Measurements from ENCODE around the gene MPRIP.

MPRIP gene

DNA sequence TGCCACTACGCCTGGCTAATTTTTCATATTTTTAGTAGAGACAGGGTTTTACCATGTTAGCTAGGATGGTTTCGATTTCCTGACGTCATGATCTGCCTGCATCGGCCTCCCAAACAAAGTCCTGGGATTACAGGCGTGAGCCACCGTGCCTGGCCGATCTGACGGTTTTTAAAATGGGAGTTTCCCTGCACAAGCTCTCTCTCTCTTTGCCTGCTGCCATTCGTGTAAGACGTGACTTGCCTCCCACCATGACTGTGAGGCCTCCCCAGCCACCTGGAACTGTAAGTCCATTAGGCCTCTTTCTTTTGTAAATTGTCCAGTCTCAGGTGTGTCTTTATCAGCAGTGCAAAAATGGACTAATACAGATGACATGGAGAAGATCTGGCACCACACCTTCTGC, 199.4 kb downstream of the MPRIP start:
- no peak for ATAC-seq

DNA sequence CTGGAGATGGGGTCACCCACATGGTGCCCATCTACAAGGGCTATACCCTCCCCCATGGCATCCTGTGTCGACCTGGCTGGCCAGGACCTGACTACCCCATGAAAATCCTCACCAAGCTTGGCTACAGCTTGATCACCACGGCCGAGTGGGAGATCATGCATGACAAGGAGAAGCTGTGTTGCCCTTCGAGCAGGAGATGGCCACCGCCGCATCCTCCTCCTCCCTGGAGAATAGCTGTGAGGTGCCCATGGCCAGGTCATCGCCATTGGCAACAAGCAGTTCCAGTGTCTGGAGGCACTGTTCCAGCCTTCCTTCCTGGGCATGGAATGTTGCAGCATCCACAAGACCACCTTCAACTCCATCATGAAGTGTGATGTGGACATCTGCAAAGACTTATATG, 200.0 kb downstream of the MPRIP start:
- TF ChIP-seq TCF4 (CRISPR knock-in tag; IDR thresholded peaks at IDR 0.05; ENCODE audit: borderline replicate concordance) (no peak), ESRRG (CRISPR knock-in tag; IDR thresholded peaks at IDR 0.05) (no peak), BACH2 (CRISPR knock-in tag; IDR thresholded peaks at IDR 0.05; ENCODE audit: borderline replicate concordance) (no peak), ZNF8 (CRISPR knock-in tag; IDR thresholded peaks at IDR 0.05) (no peak), ISL1 (CRISPR knock-in tag; IDR thresholded peaks at IDR 0.05) (no peak), ZC3H10 (CRISPR knock-in tag; IDR thresholded peaks at IDR 0.05) (no peak), ZFP30 (CRISPR knock-in tag; IDR thresholded peaks at IDR 0.05) (no peak), ZFP3 (CRISPR knock-in tag; IDR thresholded peaks at IDR 0.05) (no peak), PPARA (CRISPR knock-in tag; IDR thresholded peaks at IDR 0.05; ENCODE audit: borderline replicate concordance) (no peak), OSR1 (CRISPR knock-in tag; IDR thresholded peaks at IDR 0.05) (no peak), CSDC2 (CRISPR knock-in tag; IDR thresholded peaks at IDR 0.05) (no peak), SNAI2 (CRISPR knock-in tag; IDR thresholded peaks at IDR 0.05) (no peak), ZNF70 (CRISPR knock-in tag; IDR thresholded peaks at IDR 0.05) (no peak)
- TF ChIP-seq, protein P1, sequence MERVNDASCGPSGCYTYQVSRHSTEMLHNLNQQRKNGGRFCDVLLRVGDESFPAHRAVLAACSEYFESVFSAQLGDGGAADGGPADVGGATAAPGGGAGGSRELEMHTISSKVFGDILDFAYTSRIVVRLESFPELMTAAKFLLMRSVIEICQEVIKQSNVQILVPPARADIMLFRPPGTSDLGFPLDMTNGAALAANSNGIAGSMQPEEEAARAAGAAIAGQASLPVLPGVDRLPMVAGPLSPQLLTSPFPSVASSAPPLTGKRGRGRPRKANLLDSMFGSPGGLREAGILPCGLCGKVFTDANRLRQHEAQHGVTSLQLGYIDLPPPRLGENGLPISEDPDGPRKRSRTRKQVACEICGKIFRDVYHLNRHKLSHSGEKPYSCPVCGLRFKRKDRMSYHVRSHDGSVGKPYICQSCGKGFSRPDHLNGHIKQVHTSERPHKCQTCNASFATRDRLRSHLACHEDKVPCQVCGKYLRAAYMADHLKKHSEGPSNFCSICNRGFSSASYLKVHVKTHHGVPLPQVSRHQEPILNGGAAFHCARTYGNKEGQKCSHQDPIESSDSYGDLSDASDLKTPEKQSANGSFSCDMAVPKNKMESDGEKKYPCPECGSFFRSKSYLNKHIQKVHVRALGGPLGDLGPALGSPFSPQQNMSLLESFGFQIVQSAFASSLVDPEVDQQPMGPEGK (CRISPR knock-in tag; IDR thresholded peaks at IDR 0.05; ENCODE audit: borderline replicate concordance) = no peak
- TF ChIP-seq, protein P2, sequence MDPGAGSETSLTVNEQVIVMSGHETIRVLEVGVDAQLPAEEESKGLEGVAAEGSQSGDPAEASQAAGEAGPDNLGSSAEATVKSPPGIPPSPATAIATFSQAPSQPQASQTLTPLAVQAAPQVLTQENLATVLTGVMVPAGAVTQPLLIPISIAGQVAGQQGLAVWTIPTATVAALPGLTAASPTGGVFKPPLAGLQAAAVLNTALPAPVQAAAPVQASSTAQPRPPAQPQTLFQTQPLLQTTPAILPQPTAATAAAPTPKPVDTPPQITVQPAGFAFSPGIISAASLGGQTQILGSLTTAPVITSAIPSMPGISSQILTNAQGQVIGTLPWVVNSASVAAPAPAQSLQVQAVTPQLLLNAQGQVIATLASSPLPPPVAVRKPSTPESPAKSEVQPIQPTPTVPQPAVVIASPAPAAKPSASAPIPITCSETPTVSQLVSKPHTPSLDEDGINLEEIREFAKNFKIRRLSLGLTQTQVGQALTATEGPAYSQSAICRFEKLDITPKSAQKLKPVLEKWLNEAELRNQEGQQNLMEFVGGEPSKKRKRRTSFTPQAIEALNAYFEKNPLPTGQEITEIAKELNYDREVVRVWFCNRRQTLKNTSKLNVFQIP (CRISPR knock-in tag; IDR thresholded peaks at IDR 0.05; ENCODE audit: borderline replicate concordance, low read depth) = no peak
- TF ChIP-seq, protein P3, sequence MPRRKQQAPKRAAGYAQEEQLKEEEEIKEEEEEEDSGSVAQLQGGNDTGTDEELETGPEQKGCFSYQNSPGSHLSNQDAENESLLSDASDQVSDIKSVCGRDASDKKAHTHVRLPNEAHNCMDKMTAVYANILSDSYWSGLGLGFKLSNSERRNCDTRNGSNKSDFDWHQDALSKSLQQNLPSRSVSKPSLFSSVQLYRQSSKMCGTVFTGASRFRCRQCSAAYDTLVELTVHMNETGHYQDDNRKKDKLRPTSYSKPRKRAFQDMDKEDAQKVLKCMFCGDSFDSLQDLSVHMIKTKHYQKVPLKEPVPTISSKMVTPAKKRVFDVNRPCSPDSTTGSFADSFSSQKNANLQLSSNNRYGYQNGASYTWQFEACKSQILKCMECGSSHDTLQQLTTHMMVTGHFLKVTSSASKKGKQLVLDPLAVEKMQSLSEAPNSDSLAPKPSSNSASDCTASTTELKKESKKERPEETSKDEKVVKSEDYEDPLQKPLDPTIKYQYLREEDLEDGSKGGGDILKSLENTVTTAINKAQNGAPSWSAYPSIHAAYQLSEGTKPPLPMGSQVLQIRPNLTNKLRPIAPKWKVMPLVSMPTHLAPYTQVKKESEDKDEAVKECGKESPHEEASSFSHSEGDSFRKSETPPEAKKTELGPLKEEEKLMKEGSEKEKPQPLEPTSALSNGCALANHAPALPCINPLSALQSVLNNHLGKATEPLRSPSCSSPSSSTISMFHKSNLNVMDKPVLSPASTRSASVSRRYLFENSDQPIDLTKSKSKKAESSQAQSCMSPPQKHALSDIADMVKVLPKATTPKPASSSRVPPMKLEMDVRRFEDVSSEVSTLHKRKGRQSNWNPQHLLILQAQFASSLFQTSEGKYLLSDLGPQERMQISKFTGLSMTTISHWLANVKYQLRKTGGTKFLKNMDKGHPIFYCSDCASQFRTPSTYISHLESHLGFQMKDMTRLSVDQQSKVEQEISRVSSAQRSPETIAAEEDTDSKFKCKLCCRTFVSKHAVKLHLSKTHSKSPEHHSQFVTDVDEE (CRISPR knock-in tag; IDR thresholded peaks at IDR 0.05) = no peak
- no peak for ATAC-seq

More for the DNA sequence above, 199.4 kb downstream of the MPRIP start:
- no peak for TF ChIP-seq RARB (CRISPR knock-in tag; IDR thresholded peaks at IDR 0.05)
- TF ChIP-seq, protein P4, sequence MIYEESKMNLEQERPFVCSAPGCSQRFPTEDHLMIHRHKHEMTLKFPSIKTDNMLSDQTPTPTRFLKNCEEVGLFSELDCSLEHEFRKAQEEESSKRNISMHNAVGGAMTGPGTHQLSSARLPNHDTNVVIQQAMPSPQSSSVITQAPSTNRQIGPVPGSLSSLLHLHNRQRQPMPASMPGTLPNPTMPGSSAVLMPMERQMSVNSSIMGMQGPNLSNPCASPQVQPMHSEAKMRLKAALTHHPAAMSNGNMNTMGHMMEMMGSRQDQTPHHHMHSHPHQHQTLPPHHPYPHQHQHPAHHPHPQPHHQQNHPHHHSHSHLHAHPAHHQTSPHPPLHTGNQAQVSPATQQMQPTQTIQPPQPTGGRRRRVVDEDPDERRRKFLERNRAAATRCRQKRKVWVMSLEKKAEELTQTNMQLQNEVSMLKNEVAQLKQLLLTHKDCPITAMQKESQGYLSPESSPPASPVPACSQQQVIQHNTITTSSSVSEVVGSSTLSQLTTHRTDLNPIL (CRISPR knock-in tag; IDR thresholded peaks at IDR 0.05; ENCODE audit: low read depth) = no peak
- no peak for TF ChIP-seq TCF4 (CRISPR knock-in tag; IDR thresholded peaks at IDR 0.05; ENCODE audit: borderline replicate concordance)
- TF ChIP-seq ZNF8 (CRISPR knock-in tag; IDR thresholded peaks at IDR 0.05) = no peak
- no peak for TF ChIP-seq ISL1 (CRISPR knock-in tag; IDR thresholded peaks at IDR 0.05)
- no peak for TF ChIP-seq BACH2 (CRISPR knock-in tag; IDR thresholded peaks at IDR 0.05; ENCODE audit: borderline replicate concordance)
- TF ChIP-seq, protein P1 (CRISPR knock-in tag; IDR thresholded peaks at IDR 0.05; ENCODE audit: borderline replicate concordance) = no peak
- no peak for TF ChIP-seq SNAI2 (CRISPR knock-in tag; IDR thresholded peaks at IDR 0.05)
- TF ChIP-seq, protein P5, sequence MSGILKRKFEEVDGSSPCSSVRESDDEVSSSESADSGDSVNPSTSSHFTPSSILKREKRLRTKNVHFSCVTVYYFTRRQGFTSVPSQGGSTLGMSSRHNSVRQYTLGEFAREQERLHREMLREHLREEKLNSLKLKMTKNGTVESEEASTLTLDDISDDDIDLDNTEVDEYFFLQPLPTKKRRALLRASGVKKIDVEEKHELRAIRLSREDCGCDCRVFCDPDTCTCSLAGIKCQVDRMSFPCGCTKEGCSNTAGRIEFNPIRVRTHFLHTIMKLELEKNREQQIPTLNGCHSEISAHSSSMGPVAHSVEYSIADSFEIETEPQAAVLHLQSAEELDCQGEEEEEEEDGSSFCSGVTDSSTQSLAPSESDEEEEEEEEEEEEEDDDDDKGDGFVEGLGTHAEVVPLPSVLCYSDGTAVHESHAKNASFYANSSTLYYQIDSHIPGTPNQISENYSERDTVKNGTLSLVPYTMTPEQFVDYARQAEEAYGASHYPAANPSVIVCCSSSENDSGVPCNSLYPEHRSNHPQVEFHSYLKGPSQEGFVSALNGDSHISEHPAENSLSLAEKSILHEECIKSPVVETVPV (CRISPR knock-in tag; IDR thresholded peaks at IDR 0.05) = no peak

Data from SK-N-SH treated with all-trans-retinoic acid at 6 μM for 48 hours (cell line).